Activated CD8-positive, alpha-beta T cell treated with anti-CD3 and anti-CD28 coated beads for 36 hours (primary cell): ENCODE measurements around the gene RAPGEF5. TPM values are rescaled to one million over a fixed set of nuclear protein-coding genes. Genes with fewer than 3 reads are reported as not detected.

Source experiments
- ATAC-seq: fragments of 200-7000 bp; cut with Tn5 transposase; one replicate; pipeline ENCODE4 v1.10.0; 2021; ENCODE audit warnings: mild to moderate bottlenecking, moderate library complexity
- CTCF ChIA-PET: fragments of 350-600 bp; sonication (Branson Sonifier 250); formaldehyde crosslinking; loops from one replicate; lab custom pipeline; 2021; ENCODE audit warnings: antibody characterized with exemption; lab: Charles Lee
- POLR2A ChIA-PET: fragments of 350-600 bp; sonication (Branson Sonifier 250); formaldehyde crosslinking; loops from one replicate; lab custom pipeline; 2021; ENCODE audit warnings: antibody characterized with exemption; lab: Charles Lee
- DNase-seq: peaks from one replicate; pipeline ENCODE4 v3.0.0-alpha.2; 2020
- H3K27ac Mint-ChIP-seq: one replicate; pipeline ENCODE4 v1.8.0; 2021; ENCODE audit warnings: mild to moderate bottlenecking, mixed read lengths
- H3K27me3 Mint-ChIP-seq: one replicate; pipeline ENCODE4 v1.8.0; 2021; ENCODE audit warnings: mixed read lengths
- H3K36me3 Mint-ChIP-seq: one replicate; pipeline ENCODE4 v1.8.0; 2021; ENCODE audit warnings: low read depth, mixed read lengths
- H3K4me1 Mint-ChIP-seq: one replicate; pipeline ENCODE4 v1.8.0; 2021; ENCODE audit warnings: low read depth, mixed read lengths
- H3K4me3 Mint-ChIP-seq: one replicate; pipeline ENCODE4 v1.8.0; 2021; ENCODE audit warnings: mild to moderate bottlenecking, moderate library complexity, mixed read lengths
- H3K9me3 Mint-ChIP-seq: one replicate; pipeline ENCODE4 v1.8.0; 2021; ENCODE audit warnings: mixed read lengths
- CTCF ChIP-seq: fragments of 200-600 bp; IDR thresholded peaks from one replicate; pipeline ENCODE4 v1.8.0; 2022; ENCODE audit warnings: antibody characterized with exemption, mild to moderate bottlenecking
- intact Hi-C: fragments of 100-400 bp; cut with micrococcal nuclease; formaldehyde crosslinking; loops from one replicate; pipeline ENCODE4 v1.10.0; 2022
- total RNA-seq, 2 experiments: library from RNA; stranded (reverse); gene quantifications; one replicate each; pipeline ENCODE4 v1.2.3, GENCODE V29; 2021

The RAPGEF5 gene
- total RNA-seq, 2 experiments from 2014 or later: 0.92 to 0.99 TPM

- Mint-ChIP-seq H3K27me3 (peaks cover 2% of the 10 kb centered on the region), H3K27ac (no peak overlapping the region), H3K4me3 (no peak overlapping the region), H3K4me1 (no peaks in the 10 kb centered on the region), H3K9me3 (peaks cover 8% of the 10 kb centered on the region), H3K36me3 (no peaks in the 10 kb centered on the region)
- intact Hi-C loops: no loop called here
- TF ChIP-seq CTCF: no peak
- ChIA-PET CTCF (interaction anchor here (1.3 kb wide), 1 partner anchor 9 kb away, joined by 3 read pairs; no protein-coding TSS in a partner anchor), POLR2A (no interaction called here)
- no peak for DNase-seq
- no peak for ATAC-seq
Observed at GRCh38 chr7:22250390-22250789, 106.6 kb downstream of the RAPGEF5 start.

GRCh38 chr7:22248111-22248809 is 108.7 kb downstream of the RAPGEF5 start:
- DNase-seq (no peak), ATAC-seq (no peak)
- H3K4me3 Mint-ChIP-seq: no peak overlapping the region
- TF ChIP-seq CTCF: no peak
- intact Hi-C loops: no loop called here
- H3K27me3 Mint-ChIP-seq: peaks cover 2% of the 10 kb centered on the region
- no peak overlapping the region for H3K27ac Mint-ChIP-seq
- H3K9me3 Mint-ChIP-seq: peaks cover 11% of the 10 kb centered on the region
- H3K4me1 Mint-ChIP-seq: no peaks in the 10 kb centered on the region
- CTCF ChIA-PET: no interaction called here
- POLR2A ChIA-PET: no interaction called here
- no peaks in the 10 kb centered on the region for H3K36me3 Mint-ChIP-seq

GRCh38 chr7:22241805-22242390 is 115.1 kb downstream of the RAPGEF5 start:
- ChIA-PET CTCF (no interaction called here), POLR2A (no interaction called here)
- no peaks in the 10 kb centered on the region for H3K4me1 Mint-ChIP-seq
- intact Hi-C loops: no loop called here
- H3K9me3 Mint-ChIP-seq: peaks cover 11% of the 10 kb centered on the region
- H3K27me3 Mint-ChIP-seq: no peaks in the 10 kb centered on the region
- no peak for TF ChIP-seq CTCF
- no peaks in the 10 kb centered on the region for H3K36me3 Mint-ChIP-seq
- H3K4me3 Mint-ChIP-seq: no peak overlapping the region
- DNase-seq: no peak
- H3K27ac Mint-ChIP-seq: no peak overlapping the region
- ATAC-seq: no peak

- Mint-ChIP-seq H3K27me3 (no peaks in the 10 kb centered on the region), H3K36me3 (no peaks in the 10 kb centered on the region), H3K4me1 (no peaks in the 10 kb centered on the region), H3K4me3 (no peak overlapping the region), H3K9me3 (peaks cover 9% of the 10 kb centered on the region), H3K27ac (no peak overlapping the region)
- ChIA-PET POLR2A (no interaction called here), CTCF (no interaction called here)
- ATAC-seq: no peak
- DNase-seq: no peak
- intact Hi-C loops: no loop called here
- no peak for TF ChIP-seq CTCF
Observed at GRCh38 chr7:22240904-22241571, 115.9 kb downstream of the RAPGEF5 start.
